Keratinocyte (primary cell): Measurements from ENCODE around the gene TTLL8. TPM values are rescaled to one million over a fixed set of nuclear protein-coding genes. Genes with fewer than 3 reads are reported as not detected.

Experiments
- DNase-seq: peaks from one replicate; pipeline ENCODE4 v3.0.0-alpha.2; 2011; ENCODE audit warnings: low read depth, missing footprints, low spot score
- FAIRE-seq: peaks from 2 replicates; lab custom pipeline; 2011; peaks lifted over from hg19 to GRCh38; lab: Jason Lieb, UNC
- H2AFZ ChIP-seq: 2 replicates; pipeline ENCODE4 v1.6.0; 2012; ENCODE audit warnings: low read length, control low read depth, inconsistent platforms; ENCODE audit not compliant: control insufficient read depth
- H3K27ac ChIP-seq: 2 replicates; pipeline ENCODE4 v1.5.1; 2011; ENCODE audit warnings: low read length; ENCODE audit not compliant: control insufficient read depth, insufficient read depth
- H3K27me3 ChIP-seq: 3 replicates; pipeline ENCODE4 v1.6.0; 2011; ENCODE audit warnings: low read length; ENCODE audit not compliant: control insufficient read depth, insufficient read depth; ENCODE audit errors: extremely low read depth
- H3K36me3 ChIP-seq, 2 experiments: 2 replicates in 1 of 2; 3 replicates in 1 of 2; pipeline ENCODE4 v1.5.1; 2011; ENCODE audit warnings: low read length in 2 of 2, mild to moderate bottlenecking in 1 of 2; ENCODE audit not compliant: control insufficient read depth in 2 of 2, insufficient read depth in 2 of 2; ENCODE audit errors: extremely low read depth in 1 of 2
- H3K4me1 ChIP-seq: 3 replicates; pipeline ENCODE4 v1.5.1; 2011; ENCODE audit warnings: low read length; ENCODE audit not compliant: control insufficient read depth, insufficient read depth; ENCODE audit errors: extremely low read depth
- H3K4me2 ChIP-seq: 3 replicates; pipeline ENCODE4 v1.6.0; 2011; ENCODE audit warnings: low read depth, low read length; ENCODE audit not compliant: control insufficient read depth, insufficient read depth; ENCODE audit errors: extremely low read depth
- H3K4me3 ChIP-seq, 3 experiments: fragments of 200-600 bp in 1 of 3; sonication (generic) in 1 of 3; 2 replicates in 2 of 3; 3 replicates in 1 of 3; pipeline ENCODE4 v1.5.1; 2011 to 2016; ENCODE audit warnings: low read length in 3 of 3, mild to moderate bottlenecking in 3 of 3, control low read depth in 2 of 3, inconsistent platforms in 1 of 3, low read depth in 1 of 3, mixed read lengths in 1 of 3, mixed run types in 1 of 3, moderate library complexity in 1 of 3; ENCODE audit not compliant: control insufficient read depth in 2 of 3, insufficient read depth in 2 of 3; ENCODE audit errors: extremely low read depth in 1 of 3
- H3K79me2 ChIP-seq: 2 replicates; pipeline ENCODE4 v1.6.0; 2012; ENCODE audit warnings: low read length; ENCODE audit not compliant: control insufficient read depth, insufficient read depth
- H3K9ac ChIP-seq: 3 replicates; pipeline ENCODE4 v1.6.0; 2011; ENCODE audit warnings: low read length; ENCODE audit not compliant: control insufficient read depth, insufficient read depth; ENCODE audit errors: extremely low read depth
- H3K9me1 ChIP-seq: 3 replicates; pipeline ENCODE4 v1.6.0; 2011; ENCODE audit warnings: low read length; ENCODE audit not compliant: control insufficient read depth, insufficient read depth; ENCODE audit errors: extremely low read depth
- H3K9me3 ChIP-seq: 2 replicates; pipeline ENCODE4 v1.5.1; 2012; ENCODE audit warnings: low read depth, low read length; ENCODE audit not compliant: control insufficient read depth
- H4K20me1 ChIP-seq: 3 replicates; pipeline ENCODE4 v1.6.0; 2011; ENCODE audit warnings: low read length; ENCODE audit not compliant: control insufficient read depth, insufficient read depth; ENCODE audit errors: extremely low read depth
- EZH2 ChIP-seq: IDR thresholded peaks from one replicate; pipeline ENCODE4 v1.6.1; 2012; ENCODE audit warnings: inconsistent platforms, mild to moderate bottlenecking, low read length, moderate library complexity
- dilution Hi-C: fragments of 300-500 bp; cut with MboI; formaldehyde crosslinking; loops from one replicate; pipeline ENCODE4 v1.7.0; 2020; ENCODE audit warnings: low sequenced_read_pairs; ENCODE audit not compliant: extremely low pct_ligation_motif_present
- polyA plus RNA-seq, 5 experiments: library from polyadenylated mRNA; depleted of rRNA in 3 of 5; stranded (reverse) in 3 of 5; stranded (forward) in 1 of 5; unstranded in 1 of 5; fragments of >200 nt; gene quantifications; 1 replicate in 1 of 5; 2 replicates in 3 of 5; 3 replicates in 1 of 5; pipeline versions ENCODE4 v1.2.1 to v1.2.3, GENCODE V29; 2011 to 2012; ENCODE audit warnings: missing spikeins in 2 of 5, low read depth in 1 of 5, low replicate concordance in 1 of 5
- TF ChIP-seq, protein P1 (sequence below), 3 experiments: IDR thresholded peaks in 1 of 3; conservative IDR thresholded peaks in 1 of 3; optimal IDR thresholded peaks in 1 of 3; 2 replicates in 2 of 3; 3 replicates in 1 of 3; pipeline versions ENCODE3 to v1.5.1; 2011; ENCODE audit warnings: low read length in 3 of 3, mild to moderate bottlenecking in 3 of 3, moderate library complexity in 2 of 3, control low read depth in 1 of 3, inconsistent platforms in 1 of 3; ENCODE audit not compliant: insufficient read depth in 2 of 3; ENCODE audit errors: extremely low read depth in 1 of 3

Gene TTLL8
- polyA plus RNA-seq, 1 donor (not counting 4 experiments of a cell fraction or from before 2014, with no cell fraction given), result not detected

- H3K27ac ChIP-seq, result no peak overlapping the region
- H3K4me2 ChIP-seq, result no peak overlapping the region
- no peaks in the 10 kb centered on the region for H4K20me1 ChIP-seq
- no peak for DNase-seq
- no peaks in the 10 kb centered on the region for H3K27me3 ChIP-seq
- dilution Hi-C loops, result no loop called here
- no peaks in the 10 kb centered on the region for H3K79me2 ChIP-seq
- no peaks in the 10 kb centered on the region for H3K4me1 ChIP-seq
- H3K36me3 ChIP-seq, result no peaks in the 10 kb centered on the region
- H3K9me3 ChIP-seq, result no peaks in the 10 kb centered on the region
- H3K4me3 ChIP-seq, result no peak overlapping the region
- no peak overlapping the region for H3K9ac ChIP-seq
- no peak for FAIRE-seq
- TF ChIP-seq, protein P1, sequence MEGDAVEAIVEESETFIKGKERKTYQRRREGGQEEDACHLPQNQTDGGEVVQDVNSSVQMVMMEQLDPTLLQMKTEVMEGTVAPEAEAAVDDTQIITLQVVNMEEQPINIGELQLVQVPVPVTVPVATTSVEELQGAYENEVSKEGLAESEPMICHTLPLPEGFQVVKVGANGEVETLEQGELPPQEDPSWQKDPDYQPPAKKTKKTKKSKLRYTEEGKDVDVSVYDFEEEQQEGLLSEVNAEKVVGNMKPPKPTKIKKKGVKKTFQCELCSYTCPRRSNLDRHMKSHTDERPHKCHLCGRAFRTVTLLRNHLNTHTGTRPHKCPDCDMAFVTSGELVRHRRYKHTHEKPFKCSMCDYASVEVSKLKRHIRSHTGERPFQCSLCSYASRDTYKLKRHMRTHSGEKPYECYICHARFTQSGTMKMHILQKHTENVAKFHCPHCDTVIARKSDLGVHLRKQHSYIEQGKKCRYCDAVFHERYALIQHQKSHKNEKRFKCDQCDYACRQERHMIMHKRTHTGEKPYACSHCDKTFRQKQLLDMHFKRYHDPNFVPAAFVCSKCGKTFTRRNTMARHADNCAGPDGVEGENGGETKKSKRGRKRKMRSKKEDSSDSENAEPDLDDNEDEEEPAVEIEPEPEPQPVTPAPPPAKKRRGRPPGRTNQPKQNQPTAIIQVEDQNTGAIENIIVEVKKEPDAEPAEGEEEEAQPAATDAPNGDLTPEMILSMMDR (optimal IDR thresholded peaks at IDR 0.05 in 1 of 3, IDR thresholded peaks at IDR 0.05 in 1 of 3, conservative IDR thresholded peaks at IDR 0.05 in 1 of 3; ENCODE audit: extremely low read depth in 1 of 3, insufficient read depth in 2 of 3, low read length in 3 of 3), result no peak
- TF ChIP-seq EZH2, result no peak
- H2AFZ ChIP-seq, result no peak overlapping the region
- no peaks in the 10 kb centered on the region for H3K9me1 ChIP-seq
Measured at GRCh38 chr22:50068096-50068495, 10.0 kb upstream of the TTLL8 start.

DNA sequence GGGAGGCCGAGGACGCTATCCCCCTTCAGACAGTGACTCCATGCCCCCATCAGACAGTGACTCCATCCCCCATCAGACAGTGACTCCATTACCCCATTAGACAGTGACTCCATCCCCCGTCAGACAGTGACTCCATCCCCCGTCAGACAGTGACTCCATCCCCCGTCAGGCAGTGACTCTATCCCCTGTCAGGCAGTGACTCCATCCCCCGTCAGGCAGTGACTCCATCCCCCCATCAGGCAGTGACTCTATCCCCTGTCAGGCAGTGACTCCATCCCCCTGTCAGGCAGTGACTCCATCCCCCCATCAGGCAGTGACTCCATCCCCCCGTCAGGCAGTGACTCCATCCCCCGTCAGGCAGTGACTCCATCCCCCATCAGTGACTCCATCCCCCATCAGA is 9.1 kb upstream of the TTLL8 start:
- Histone ChIP-seq H3K9me1 (no peaks in the 10 kb centered on the region), H4K20me1 (no peaks in the 10 kb centered on the region), H3K4me3 (no peak overlapping the region), H3K4me2 (no peak overlapping the region), H3K9ac (no peak overlapping the region), H3K27ac (no peak overlapping the region), H3K4me1 (no peaks in the 10 kb centered on the region), H3K79me2 (no peaks in the 10 kb centered on the region), H3K27me3 (no peaks in the 10 kb centered on the region), H2AFZ (no peak overlapping the region), H3K9me3 (no peaks in the 10 kb centered on the region), H3K36me3 (no peaks in the 10 kb centered on the region)
- no peak for TF ChIP-seq EZH2
- TF ChIP-seq, protein P1 (optimal IDR thresholded peaks at IDR 0.05 in 1 of 3, IDR thresholded peaks at IDR 0.05 in 1 of 3, conservative IDR thresholded peaks at IDR 0.05 in 1 of 3; ENCODE audit: extremely low read depth in 1 of 3, insufficient read depth in 2 of 3, low read length in 3 of 3), result no peak
- dilution Hi-C loops, result no loop called here
- DNase-seq (no peak), FAIRE-seq (no peak)
